GM19395 (cell line): Measurements from ENCODE around the gene YBX1.

Source experiments
- ATAC-seq: cut with Tn5 transposase; IDR thresholded peaks from one replicate; pipeline ENCODE4 v1.9.1; 2021; ENCODE audit warnings: mild to moderate bottlenecking, moderate library complexity; ENCODE audit not compliant: unreplicated experiment

The YBX1 gene

GRCh38 chr1:42681741-42682483 lies at the start of gene YBX1:
Gene YBX1, plus strand, starts transcription at chr1:42682418. Its CDS starts 148 bp downstream, at chr1:42682566.
- peak; percentile 92 for ATAC-seq

- ATAC-seq = no peak
Observed at GRCh38 chr1:42639116-42639515, 43.1 kb upstream of the YBX1 start.

GRCh38 chr1:42646056-42646455 lies 36.2 kb upstream of the YBX1 start:
- no peak for ATAC-seq

GRCh38 chr1:42657201-42657600 lies 25.0 kb upstream of the YBX1 start:
- ATAC-seq = no peak

- ATAC-seq = peak; percentile 92
Observed at GRCh38 chr1:42657981-42658876, 24.0 kb upstream of the YBX1 start, which contains the start of gene PPIH. Gene PPIH, plus strand, starts transcription at chr1:42658423. Its CDS starts 24 bp downstream, at chr1:42658447.

GRCh38 chr1:42658877-42659337 lies 23.3 kb upstream of the YBX1 start:
- peak; percentile 8 for ATAC-seq

GRCh38 chr1:42660907-42661500 lies 21.2 kb upstream of the YBX1 start:
- no peak for ATAC-seq

- ATAC-seq = no peak
Observed at GRCh38 chr1:42669936-42670335, 12.3 kb upstream of the YBX1 start.

- ATAC-seq = no peak
Observed at GRCh38 chr1:42670425-42670824, 11.8 kb upstream of the YBX1 start.

GRCh38 chr1:42674214-42674613 lies 8.0 kb upstream of the YBX1 start:
- no peak for ATAC-seq

GRCh38 chr1:42674682-42675081 lies 7.5 kb upstream of the YBX1 start:
- no peak for ATAC-seq

GRCh38 chr1:42675467-42675866 lies 6.8 kb upstream of the YBX1 start:
- ATAC-seq = no peak

- ATAC-seq = no peak
Observed at GRCh38 chr1:42676534-42677087, 5.6 kb upstream of the YBX1 start.

- ATAC-seq = no peak
Observed at GRCh38 chr1:42679364-42679983, 2.7 kb upstream of the YBX1 start.

- ATAC-seq = no peak
Observed at GRCh38 chr1:42680055-42680454, 2.2 kb upstream of the YBX1 start.

- ATAC-seq = no peak
Observed at GRCh38 chr1:42680921-42681683, 1.1 kb upstream of the YBX1 start.

- peak; percentile 0 for ATAC-seq
Observed at GRCh38 chr1:42682484-42682738, 193 bp downstream of the YBX1 start.

- ATAC-seq = peak; percentile 22
Observed at GRCh38 chr1:42682739-42683531, 717 bp downstream of the YBX1 start.

- no peak for ATAC-seq
Observed at GRCh38 chr1:42684139-42684538, 1.9 kb downstream of the YBX1 start.
